Skeletal muscle cell (primary cell): ENCODE data around the gene ZBTB47.

Experiments used
- DNase-seq: peaks from one replicate; pipeline ENCODE4 v3.0.0-alpha.2; 2010; ENCODE audit warnings: low read depth
- H3K4me3 ChIP-seq: 2 replicates; pipeline ENCODE4 v1.5.1; 2011; ENCODE audit warnings: low read depth, mild to moderate bottlenecking, control low read depth, low read length, moderate library complexity

Gene ZBTB47

DNA sequence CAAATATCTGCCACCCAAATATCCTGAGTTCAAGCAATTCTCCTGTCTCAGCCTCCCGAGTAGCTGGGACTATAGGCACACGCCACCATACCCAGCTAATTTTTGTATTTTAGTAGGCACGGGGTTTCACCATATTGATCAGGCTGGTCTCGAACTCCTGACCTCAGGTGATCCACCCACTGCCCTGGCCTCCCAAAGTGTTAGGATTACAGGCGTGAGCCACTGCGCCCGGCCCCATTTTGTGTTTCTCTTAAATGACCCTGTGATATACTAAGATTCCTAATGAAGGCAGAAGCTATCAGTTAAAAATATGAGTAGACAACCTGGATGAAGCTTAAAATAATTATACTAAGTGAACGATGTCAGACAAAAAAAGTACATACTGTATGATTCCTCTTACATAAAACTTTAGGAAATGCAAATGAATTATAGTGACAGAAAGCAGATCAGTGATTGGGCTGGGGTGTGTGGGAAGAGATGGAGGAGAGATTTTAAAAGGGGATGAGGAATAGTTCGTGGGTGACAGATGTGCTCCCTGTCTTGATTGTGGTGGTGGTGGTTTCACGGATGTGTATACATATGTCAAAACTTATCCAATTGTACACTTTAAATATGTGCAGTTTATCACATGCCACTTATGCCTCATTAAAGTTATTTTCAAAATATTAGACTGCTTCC, 28.0 kb downstream of the ZBTB47 start:
- no peak for DNase-seq
- H3K4me3 ChIP-seq: no peak overlapping the region

DNA sequence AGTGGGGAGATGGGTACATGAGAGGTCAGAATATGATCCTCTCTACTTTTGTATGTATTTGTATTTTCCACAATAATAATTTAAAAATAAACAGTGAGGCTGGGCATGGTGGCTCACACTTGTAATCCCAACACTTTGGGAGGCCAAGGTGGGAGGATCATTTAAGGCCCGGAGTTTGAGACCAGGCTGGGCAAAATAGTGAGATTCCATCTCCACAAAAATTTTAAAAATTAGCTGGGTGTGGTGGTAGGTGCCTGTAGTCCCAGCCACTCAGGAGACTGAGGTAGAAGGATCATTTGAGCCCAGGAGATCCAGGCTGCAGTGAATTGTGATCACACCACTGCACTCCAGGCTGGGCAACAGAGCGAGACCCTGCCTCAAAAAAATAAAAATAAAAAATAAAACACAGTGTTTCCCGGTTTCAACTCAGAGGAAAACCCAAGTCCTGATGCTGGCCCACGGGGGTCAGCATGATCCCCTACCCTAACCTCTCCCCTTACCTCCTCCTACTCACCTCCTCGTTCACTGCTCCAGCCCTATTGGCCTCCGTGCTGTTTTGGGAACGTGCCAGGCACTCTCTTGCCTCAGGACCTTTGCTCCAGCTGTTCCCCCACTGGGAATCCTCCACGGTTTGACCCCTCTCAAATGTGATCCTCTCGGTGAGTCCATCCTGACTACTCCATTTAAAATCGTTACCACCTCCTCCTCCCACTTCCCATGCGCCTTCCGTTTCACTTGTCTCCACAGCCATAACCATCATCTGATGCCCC, 29.0 kb downstream of the ZBTB47 start:
- DNase-seq: no peak
- H3K4me3 ChIP-seq: no peak overlapping the region

DNA sequence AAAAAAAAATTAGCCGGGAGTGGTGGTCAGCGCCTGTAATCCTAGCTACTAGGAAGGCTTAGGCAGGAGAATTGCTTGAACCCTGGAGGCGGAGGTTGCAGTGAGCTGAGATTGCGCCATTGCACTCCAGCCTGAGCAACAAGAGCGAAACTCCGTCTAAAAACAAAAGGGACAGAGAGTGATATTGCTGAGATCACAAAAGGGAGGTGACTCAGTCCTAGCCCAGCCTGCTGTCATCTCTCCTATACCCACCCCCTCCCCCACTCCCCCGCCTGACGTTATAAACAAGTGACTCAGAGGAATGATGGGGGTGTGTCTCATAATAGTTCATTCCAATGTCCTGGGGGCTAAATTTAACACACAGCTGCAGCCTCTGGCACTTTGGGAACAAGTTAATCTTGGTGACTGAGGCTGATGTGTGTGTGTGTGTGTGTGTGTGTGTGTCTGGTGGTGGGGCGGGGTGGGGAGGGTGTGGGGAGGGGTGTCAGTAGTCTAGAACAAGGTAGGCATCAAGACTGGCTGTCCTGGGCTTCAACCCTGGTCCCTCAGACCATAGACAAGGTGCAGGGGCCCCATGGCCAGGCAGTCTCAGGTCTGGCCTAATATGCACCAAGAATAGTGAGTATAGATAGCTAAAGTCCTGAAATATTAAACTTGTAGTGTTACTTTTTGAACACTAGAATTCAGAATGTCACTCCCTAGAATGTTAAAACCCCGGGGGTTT, 30.5 kb downstream of the ZBTB47 start:
- DNase-seq: peak; percentile 89
- no peak overlapping the region for H3K4me3 ChIP-seq

GRCh38 chr3:42684632-42685362, 31.3 kb downstream of the ZBTB47 start:
- DNase-seq: no peak
- no peak overlapping the region for H3K4me3 ChIP-seq

DNA sequence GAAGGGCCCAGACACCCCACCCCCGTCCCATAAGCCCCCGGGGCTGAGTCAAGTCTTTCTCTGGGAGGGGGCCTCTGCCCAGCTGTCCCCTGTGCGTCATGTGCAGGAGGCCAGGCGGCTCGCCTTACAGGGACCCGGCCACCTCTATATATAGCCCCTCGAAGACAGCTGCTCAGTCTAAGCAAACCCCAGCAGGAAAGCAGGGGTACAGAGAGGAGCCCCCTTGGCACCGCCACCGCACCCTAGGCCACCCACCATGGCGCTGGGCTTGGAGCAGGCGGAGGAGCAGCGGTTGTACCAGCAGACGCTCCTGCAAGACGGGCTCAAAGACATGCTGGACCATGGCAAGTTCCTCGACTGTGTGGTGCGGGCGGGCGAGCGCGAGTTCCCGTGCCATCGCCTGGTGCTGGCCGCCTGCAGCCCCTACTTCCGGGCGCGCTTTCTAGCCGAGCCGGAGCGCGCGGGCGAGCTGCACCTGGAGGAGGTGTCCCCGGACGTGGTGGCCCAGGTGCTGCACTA, 31.9 kb downstream of the ZBTB47 start, which contains the start of gene KLHL40:
Gene KLHL40, plus strand, starts transcription at position 175 of the 519 bp plus-strand sequence. Its CDS starts 82 bp downstream, at position 257.
- no peak for DNase-seq
- H3K4me3 ChIP-seq: peak within 1 kb of the TSS; percentile 27

DNA sequence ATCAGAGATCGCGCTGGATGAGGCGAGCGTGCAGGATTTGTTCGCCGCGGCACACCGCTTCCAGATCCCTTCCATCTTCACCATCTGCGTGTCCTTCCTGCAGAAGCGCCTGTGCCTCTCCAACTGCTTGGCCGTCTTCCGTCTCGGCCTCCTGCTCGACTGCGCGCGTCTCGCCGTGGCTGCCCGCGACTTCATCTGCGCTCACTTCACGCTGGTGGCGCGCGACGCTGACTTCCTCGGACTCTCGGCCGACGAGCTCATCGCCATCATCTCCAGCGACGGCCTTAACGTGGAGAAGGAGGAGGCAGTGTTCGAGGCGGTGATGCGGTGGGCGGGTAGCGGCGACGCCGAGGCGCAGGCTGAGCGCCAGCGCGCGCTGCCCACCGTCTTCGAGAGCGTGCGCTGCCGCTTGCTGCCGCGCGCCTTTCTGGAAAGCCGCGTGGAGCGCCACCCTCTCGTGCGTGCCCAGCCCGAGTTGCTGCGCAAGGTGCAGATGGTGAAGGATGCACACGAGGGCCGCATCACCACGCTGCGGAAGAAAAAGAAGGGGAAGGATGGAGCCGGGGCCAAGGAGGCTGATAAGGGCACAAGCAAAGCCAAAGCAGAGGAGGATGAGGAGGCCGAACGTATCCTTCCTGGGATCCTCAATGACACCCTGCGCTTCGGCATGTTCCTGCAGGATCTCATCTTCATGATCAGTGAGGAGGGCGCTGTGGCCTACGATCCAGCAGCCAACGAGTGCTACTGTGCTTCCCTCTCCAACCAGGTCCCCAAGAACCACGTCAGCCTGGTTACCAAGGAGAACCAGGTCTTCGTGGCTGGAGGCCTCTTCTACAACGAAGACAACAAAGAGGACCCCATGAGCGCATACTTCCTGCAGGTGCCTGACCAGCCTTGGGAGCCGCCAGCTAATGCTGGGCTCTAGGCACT, 32.7 kb downstream of the ZBTB47 start:
- DNase-seq: no peak
- H3K4me3 ChIP-seq: peak overlapping the region; percentile 27

- no peak overlapping the region for H3K4me3 ChIP-seq
- DNase-seq: no peak
Measured at GRCh38 chr3:42686832-42687650, 33.5 kb downstream of the ZBTB47 start.

DNA sequence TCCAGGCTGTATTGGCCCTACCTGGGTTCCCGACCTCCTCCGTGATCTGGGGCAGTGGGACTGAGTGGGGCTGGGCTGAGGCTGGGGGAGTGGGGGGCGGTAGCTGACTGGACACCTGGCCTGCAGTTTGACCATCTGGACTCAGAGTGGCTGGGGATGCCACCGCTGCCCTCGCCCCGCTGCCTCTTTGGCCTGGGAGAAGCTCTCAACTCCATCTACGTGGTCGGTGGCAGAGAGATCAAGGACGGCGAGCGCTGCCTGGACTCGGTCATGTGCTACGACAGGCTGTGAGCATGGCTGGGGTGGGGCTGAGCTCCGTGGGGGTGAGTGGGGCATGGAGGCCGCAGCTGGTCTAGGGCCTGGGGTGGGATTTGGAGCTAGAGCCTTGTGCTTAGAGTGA, 34.5 kb downstream of the ZBTB47 start:
- H3K4me3 ChIP-seq: no peak overlapping the region
- no peak for DNase-seq

- H3K4me3 ChIP-seq: no peak overlapping the region
- no peak for DNase-seq
Measured at GRCh38 chr3:42688487-42689420, 35.3 kb downstream of the ZBTB47 start.

- no peak for DNase-seq
- no peak overlapping the region for H3K4me3 ChIP-seq
Measured at GRCh38 chr3:42689421-42690014, 36.0 kb downstream of the ZBTB47 start.

DNA sequence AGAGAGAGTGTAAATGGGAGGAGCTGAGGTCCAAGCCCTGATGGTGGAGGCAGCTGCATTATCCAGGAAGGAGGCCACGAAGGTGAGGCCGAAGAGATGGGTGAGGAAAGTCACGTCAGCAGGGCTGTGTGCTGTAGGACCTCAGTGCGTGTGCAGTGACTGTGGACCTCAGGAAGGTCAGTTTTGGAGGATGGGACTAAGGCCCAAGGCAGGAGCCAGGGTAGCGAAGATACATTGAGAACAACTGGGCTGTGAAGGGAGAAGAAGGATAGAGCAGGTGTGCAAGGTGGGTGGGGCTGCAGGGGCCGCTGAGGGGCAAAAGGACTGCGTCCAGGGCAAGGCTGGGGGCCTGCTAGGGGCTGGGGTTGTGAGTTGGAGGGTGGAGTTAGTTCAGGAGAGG, 36.7 kb downstream of the ZBTB47 start:
- H3K4me3 ChIP-seq: no peak overlapping the region
- no peak for DNase-seq

GRCh38 chr3:42690766-42691680, 37.5 kb downstream of the ZBTB47 start:
- H3K4me3 ChIP-seq: no peak overlapping the region
- DNase-seq: no peak

DNA sequence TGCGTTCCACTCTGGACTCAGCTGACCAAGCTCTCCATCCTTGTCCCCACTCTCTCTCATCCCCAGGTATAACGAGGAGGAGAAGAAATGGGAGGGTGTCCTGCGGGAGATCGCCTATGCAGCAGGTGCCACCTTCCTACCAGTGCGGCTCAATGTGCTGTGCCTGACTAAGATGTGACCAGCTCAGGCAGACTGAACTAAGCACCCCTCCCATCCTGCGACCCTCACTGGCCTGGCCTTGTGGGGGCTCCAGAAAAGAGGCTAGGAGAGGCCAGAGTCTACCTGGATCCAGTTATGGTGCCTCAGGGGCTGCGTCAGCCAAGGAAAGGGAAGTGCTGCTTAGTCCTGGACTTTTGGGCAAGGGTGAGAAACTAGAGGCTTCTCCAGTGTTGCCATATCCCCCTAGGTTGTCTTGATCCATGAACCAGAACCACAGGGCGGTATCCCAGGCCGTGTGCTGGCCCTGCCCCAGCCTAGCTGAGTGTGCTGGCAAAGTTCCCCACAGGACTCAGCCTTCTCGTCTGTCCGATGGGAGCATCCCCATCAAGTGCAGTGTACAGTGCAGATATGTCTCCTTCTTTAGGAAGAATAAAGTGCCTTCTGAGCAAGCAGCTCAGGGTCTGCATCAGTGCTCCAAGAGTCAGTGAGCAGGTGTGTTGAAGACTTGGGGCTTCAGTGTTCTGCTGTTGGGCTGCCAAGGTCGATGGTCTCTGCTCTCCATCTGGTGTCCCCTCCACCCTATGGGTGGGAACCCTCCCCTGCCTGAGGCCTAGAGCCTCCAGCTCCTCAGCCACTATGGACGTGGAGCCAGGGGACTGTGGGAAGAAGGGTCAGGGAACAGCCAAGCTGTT, 38.5 kb downstream of the ZBTB47 start:
- no peak for DNase-seq
- no peak overlapping the region for H3K4me3 ChIP-seq
